HG03521 (cell line): ENCODE data around the gene FAM171A1.
"Not testable (repeated sequence)": the region's sequence is repeated elsewhere in the genome, so short reads cannot be mapped to it uniquely, and the experiment has no call there.

Experiments
- ATAC-seq: cut with Tn5 transposase; IDR thresholded peaks from one replicate; pipeline ENCODE4 v1.9.1; 2021; ENCODE audit warnings: mild to moderate bottlenecking, moderate library complexity; ENCODE audit not compliant: unreplicated experiment

FAM171A1 gene

GRCh38 chr10:15220445-15220844 lies 150.6 kb downstream of the FAM171A1 start:
- ATAC-seq, result no peak

- ATAC-seq, result no peak
Observed at GRCh38 chr10:15216700-15217099, 154.4 kb downstream of the FAM171A1 start.

DNA sequence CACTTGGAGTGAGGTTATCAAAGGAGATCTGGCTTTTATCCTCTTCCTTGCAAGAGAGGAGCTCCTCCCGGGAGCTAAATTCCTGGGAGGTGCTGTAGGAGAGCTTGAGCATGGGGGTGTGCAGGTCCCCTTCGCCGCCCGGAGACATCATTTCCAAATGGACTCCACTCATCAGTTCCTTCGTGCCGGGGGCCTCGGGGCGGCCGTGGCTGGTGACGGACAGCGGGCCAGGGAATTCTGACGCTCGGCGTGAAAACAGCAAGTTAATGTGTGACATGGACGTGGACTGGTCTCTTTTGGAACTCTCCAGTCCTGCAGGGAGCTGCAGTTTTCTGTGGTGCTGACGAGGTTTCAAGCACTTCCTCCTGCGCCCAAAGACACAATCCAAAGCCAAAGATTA lies 156.9 kb downstream of the FAM171A1 start:
- no peak for ATAC-seq

GRCh38 chr10:15213461-15213861 lies 157.6 kb downstream of the FAM171A1 start:
- ATAC-seq, result no peak

- ATAC-seq, result no peak
Observed at GRCh38 chr10:15211464-15211979, 159.6 kb downstream of the FAM171A1 start.

- ATAC-seq, result no peak
Observed at GRCh38 chr10:15210521-15210920, 160.6 kb downstream of the FAM171A1 start.

- ATAC-seq, result peak; percentile 61
Observed at GRCh38 chr10:15209827-15210509, 161.1 kb downstream of the FAM171A1 start.

- ATAC-seq, result no peak
Observed at GRCh38 chr10:15208221-15208620, 162.9 kb downstream of the FAM171A1 start.

DNA sequence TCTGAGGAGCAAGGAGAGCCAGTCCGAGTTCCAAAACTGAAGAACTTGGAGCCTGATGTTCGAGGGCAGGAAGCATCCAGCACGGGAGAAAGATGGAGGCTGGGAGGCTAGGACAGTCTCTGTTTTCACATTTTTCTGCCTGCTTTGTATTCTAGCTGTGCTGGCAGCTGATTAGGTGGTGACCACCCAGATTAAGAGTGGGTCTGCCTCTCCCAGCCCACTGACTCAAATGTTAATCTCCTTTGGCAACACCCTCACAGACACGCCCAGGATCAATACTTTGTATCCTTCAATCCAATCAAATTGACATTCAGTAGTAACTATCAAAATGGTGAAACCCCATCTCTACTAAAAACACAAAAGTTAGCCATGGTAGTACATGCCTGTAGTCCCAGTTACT lies 163.7 kb downstream of the FAM171A1 start:
- not testable (repeated sequence) for ATAC-seq

GRCh38 chr10:15202639-15203038 lies 168.4 kb downstream of the FAM171A1 start:
- ATAC-seq, result no peak

DNA sequence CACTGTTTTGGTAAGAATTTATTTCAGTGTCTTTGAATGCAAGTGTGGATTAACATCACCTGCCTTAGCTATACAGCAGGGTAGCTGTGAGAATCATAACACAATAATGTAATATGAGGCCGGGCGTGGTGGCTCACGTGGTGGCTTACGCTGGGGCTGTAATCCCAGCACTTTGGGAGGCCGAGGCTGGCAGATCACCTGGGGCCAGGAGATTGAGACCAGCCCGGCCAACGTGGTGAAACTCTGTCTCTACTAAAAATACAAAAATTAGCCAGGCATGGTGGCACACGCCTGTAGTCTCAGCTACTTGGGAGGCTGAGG lies 168.8 kb downstream of the FAM171A1 start:
- not testable (repeated sequence) for ATAC-seq

DNA sequence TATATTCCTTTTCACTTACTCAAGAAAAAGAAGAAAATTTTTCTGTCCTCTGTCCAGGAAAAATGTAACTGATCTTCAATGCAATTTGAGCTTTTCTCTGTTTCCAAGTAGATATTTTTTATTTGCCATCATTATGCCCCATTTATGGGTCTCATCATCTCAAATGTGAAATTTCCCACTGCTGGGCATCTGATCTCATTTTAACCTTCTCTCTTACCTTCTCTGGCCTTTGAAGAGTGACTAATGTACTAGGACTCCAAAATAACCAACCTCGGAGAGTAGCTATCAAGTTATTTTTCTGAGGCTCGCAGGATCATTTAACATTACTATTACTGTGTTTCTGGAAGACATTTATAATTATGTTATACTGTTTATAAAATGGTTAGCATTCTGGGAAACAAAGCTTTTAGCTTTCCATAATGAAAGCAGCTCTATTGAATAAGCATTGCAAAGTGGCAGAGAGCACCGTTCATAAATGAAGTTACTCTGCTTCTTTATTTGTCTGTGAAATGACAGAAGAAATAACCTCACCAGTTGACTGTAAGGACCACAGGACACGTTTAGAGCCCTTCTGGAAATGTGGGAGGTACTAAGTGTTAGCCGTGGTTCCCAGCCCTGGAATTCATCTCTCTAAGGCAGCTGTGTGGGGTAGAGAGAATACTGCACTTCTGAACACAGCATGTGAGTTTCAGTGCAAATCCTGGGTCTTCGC lies 169.3 kb downstream of the FAM171A1 start:
- ATAC-seq, result no peak

DNA sequence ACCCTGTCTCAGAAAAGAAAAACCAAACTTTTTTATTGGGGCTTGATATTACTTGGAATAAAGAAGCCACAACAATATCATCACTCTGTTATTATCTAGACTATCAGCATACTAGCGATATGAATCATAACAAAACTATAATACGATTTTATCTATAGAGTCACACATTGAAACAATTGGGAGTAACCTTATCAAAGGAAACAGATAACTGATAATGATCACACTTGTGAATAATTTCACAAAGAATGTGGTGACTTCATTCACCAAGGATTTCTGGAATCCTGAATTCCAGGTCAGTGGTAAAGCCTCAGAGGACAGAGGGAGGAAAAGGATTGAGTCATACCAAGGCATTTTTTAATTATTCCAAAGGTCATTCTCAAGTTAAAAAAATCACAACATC lies 170.5 kb downstream of the FAM171A1 start:
- ATAC-seq, result no peak

GRCh38 chr10:15197911-15198310 lies 173.2 kb downstream of the FAM171A1 start:
- ATAC-seq, result no peak

- no peak for ATAC-seq
Observed at GRCh38 chr10:15197276-15197675, 173.8 kb downstream of the FAM171A1 start.

GRCh38 chr10:15196021-15196834 lies 174.9 kb downstream of the FAM171A1 start:
- ATAC-seq, result no peak

DNA sequence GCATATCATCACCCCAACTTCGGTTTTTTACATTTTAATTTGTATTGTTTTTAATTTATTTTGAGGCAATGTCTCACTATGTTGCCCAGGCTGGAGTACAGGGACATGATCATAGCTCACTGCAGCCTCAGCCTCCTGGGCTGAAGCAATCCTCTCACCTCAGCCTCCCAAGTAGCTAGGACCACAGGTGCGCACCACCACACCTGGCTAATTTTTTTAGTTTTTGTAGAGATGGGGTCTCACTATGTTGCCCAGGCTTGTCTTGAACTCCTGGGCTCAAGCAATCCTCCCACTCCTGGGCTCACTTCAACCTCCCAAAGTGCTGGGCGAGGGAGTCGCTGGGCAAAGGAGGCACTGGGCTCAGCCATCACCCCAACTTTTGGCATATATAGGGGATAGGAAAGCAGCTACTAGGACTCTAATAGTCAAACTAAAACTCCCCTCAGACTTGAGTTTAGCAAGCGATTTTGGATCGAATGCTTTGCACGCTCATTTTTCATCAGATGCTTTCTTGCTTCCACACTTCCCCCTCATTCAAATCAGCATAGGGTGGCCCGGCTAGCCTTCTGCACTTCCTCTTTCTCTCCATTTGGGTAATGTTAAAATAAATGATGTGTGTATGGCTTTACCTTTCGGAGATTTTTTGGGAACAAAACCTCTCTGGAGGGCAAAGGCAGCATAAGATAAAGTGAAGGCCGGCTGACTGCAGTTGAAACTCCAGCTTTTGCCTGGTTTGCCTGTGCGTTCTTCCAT lies 181.8 kb downstream of the FAM171A1 start:
- no peak for ATAC-seq

DNA sequence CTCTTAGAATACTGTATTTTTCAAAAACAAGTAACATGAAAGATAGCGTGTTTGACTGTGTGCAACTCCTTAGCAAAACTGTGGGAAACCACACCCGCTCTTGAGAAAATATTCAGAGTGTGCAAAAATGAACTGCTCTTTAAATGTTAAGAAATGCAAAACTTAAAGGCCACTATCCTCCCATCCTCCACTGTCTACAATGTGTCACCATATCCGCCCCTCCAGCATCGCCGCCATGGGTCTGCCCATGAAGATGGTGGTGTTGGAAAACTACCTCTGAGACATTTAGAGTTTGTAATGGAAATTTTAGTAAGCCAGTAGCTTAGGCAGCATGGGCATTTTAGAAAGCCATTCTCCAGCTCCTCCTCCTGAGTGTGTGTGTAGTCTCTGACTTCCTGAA lies 182.5 kb downstream of the FAM171A1 start:
- ATAC-seq, result no peak

- no peak for ATAC-seq
Observed at GRCh38 chr10:15183689-15184481, 187.2 kb downstream of the FAM171A1 start.

GRCh38 chr10:15182540-15183207 lies 188.4 kb downstream of the FAM171A1 start:
- ATAC-seq, result no peak
